Large intestine (tissue), 3 donors: ENCODE data around the gene UQCRC2. TPM values are rescaled to one million over a fixed set of nuclear protein-coding genes. Genes with fewer than 3 reads are reported as not detected.

Experiments
- DNase-seq, 2 donors: peaks; one replicate each; pipeline versions ENCODE4 v3.0.0 to v3.0.0-alpha.2; 2013
- H3K27ac ChIP-seq: one replicate; pipeline ENCODE4 v1.5.1; 2013; ENCODE audit warnings: low read length
- H3K27me3 ChIP-seq: 2 replicates; pipeline ENCODE4 v1.6.1; 2013; ENCODE audit warnings: low read length; ENCODE audit not compliant: control insufficient read depth, insufficient read depth
- H3K36me3 ChIP-seq: 2 replicates; pipeline ENCODE4 v1.6.1; 2013; ENCODE audit warnings: low read length; ENCODE audit not compliant: control insufficient read depth, insufficient read depth
- H3K4me1 ChIP-seq: one replicate; pipeline ENCODE4 v1.6.1; 2013; ENCODE audit warnings: low read length; ENCODE audit not compliant: control insufficient read depth, insufficient read depth
- H3K4me3 ChIP-seq: one replicate; pipeline ENCODE4 v1.5.1; 2013; ENCODE audit warnings: low read length
- H3K9me3 ChIP-seq: one replicate; pipeline ENCODE4 v1.6.1; 2013; ENCODE audit warnings: mild to moderate bottlenecking, low read depth, low read length, moderate library complexity; ENCODE audit not compliant: control insufficient read depth
- WGBS: methylation state at CpG from one replicate; pipeline ENCODE4 v1.1.5; 2013; ENCODE audit warnings: low lambda C conversion rate; ENCODE audit not compliant: insufficient coverage; 5-methylcytosine and 5-hydroxymethylcytosine counted together
- polyA plus RNA-seq: library from polyadenylated mRNA; unstranded; fragments of 120-200 nt; gene quantifications from one replicate; pipeline ENCODE4 v1.2.1, GENCODE V29; 2013

The UQCRC2 gene
- polyA plus RNA-seq, 1 donor: 306 TPM

GRCh38 chr16:22007159-22007508 is 54.0 kb downstream of the UQCRC2 start:
- WGBS: 0% methylated on average over 1 of the region's 8 CpGs
- peak in 1 of 2 donors; percentile 18 for DNase-seq
- peak overlapping the region; percentile 67 for H3K27ac ChIP-seq
- H3K9me3 ChIP-seq: no peaks in the 10 kb centered on the region
- peak overlapping the region; percentile 94 for H3K4me3 ChIP-seq
- no peaks in the 10 kb centered on the region for H3K27me3 ChIP-seq
- H3K4me1 ChIP-seq: peaks cover 4% of the 10 kb centered on the region
- no peaks in the 10 kb centered on the region for H3K36me3 ChIP-seq

- peak within 1 kb of the TSS; percentile 94 for H3K4me3 ChIP-seq
- no peaks in the 10 kb centered on the region for H3K36me3 ChIP-seq
- H3K27me3 ChIP-seq: no peaks in the 10 kb centered on the region
- H3K27ac ChIP-seq: peak within 1 kb of the TSS; percentile 67
- no peaks in the 10 kb centered on the region for H3K9me3 ChIP-seq
- DNase-seq: peak; percentile 42 to 74
- peaks cover 4% of the 10 kb centered on the region for H3K4me1 ChIP-seq
- no CpG with 5 or more reads among the region's 78 CpGs for WGBS
These were observed 54.5 kb downstream of the UQCRC2 start, which contains the start of gene MOSMO for GRCh38 chr16:22007509-22008214. Gene MOSMO, plus strand, starts transcription at chr16:22008111. Its CDS starts 191 bp downstream, at chr16:22008302.

GRCh38 chr16:22008215-22009059 is 55.3 kb downstream of the UQCRC2 start:
- 0% methylated on average over 5 of the region's 65 CpGs for whole genome bisulfite sequencing
- H3K9me3 ChIP-seq: no peaks in the 10 kb centered on the region
- peak in 1 of 2 donors; percentile 27 for DNase-seq
- no peaks in the 10 kb centered on the region for H3K36me3 ChIP-seq
- peaks cover 4% of the 10 kb centered on the region for H3K4me1 ChIP-seq
- no peaks in the 10 kb centered on the region for H3K27me3 ChIP-seq
- H3K4me3 ChIP-seq: peak overlapping the region; percentile 92
- H3K27ac ChIP-seq: no peak overlapping the region

- H3K4me3 ChIP-seq: no peak overlapping the region
- H3K36me3 ChIP-seq: no peaks in the 10 kb centered on the region
- WGBS: 83% methylated on average over 1 of the region's 5 CpGs
- no peaks in the 10 kb centered on the region for H3K9me3 ChIP-seq
- peaks cover 4% of the 10 kb centered on the region for H3K4me1 ChIP-seq
- DNase-seq: no peak
- H3K27ac ChIP-seq: no peak overlapping the region
- H3K27me3 ChIP-seq: no peaks in the 10 kb centered on the region
These were observed 57.7 kb downstream of the UQCRC2 start for GRCh38 chr16:22010902-22011301.

- Histone ChIP-seq H3K36me3 (no peaks in the 10 kb centered on the region), H3K4me3 (no peak overlapping the region), H3K4me1 (no peaks in the 10 kb centered on the region), H3K9me3 (no peaks in the 10 kb centered on the region), H3K27ac (no peak overlapping the region), H3K27me3 (no peaks in the 10 kb centered on the region)
- DNase-seq: no peak
- 83% methylated on average over 1 of the region's 2 CpGs for WGBS
These were observed 59.1 kb downstream of the UQCRC2 start for GRCh38 chr16:22012241-22012640.

GRCh38 chr16:22013486-22013885 is 60.3 kb downstream of the UQCRC2 start:
- WGBS: 84% methylated on average over 2 of the region's 4 CpGs
- Histone ChIP-seq H3K27me3 (no peaks in the 10 kb centered on the region), H3K4me1 (no peaks in the 10 kb centered on the region), H3K27ac (no peak overlapping the region), H3K9me3 (no peaks in the 10 kb centered on the region), H3K36me3 (no peaks in the 10 kb centered on the region), H3K4me3 (no peak overlapping the region)
- no peak for DNase-seq

- no peaks in the 10 kb centered on the region for H3K36me3 ChIP-seq
- no peak overlapping the region for H3K4me3 ChIP-seq
- no peaks in the 10 kb centered on the region for H3K27me3 ChIP-seq
- H3K4me1 ChIP-seq: no peaks in the 10 kb centered on the region
- 82% methylated on average over 2 of the region's 2 CpGs for WGBS
- no peak overlapping the region for H3K27ac ChIP-seq
- H3K9me3 ChIP-seq: no peaks in the 10 kb centered on the region
- peak in 1 of 2 donors; percentile 35 for DNase-seq
These were observed 61.2 kb downstream of the UQCRC2 start for GRCh38 chr16:22014271-22014873.

GRCh38 chr16:22016927-22017326 is 63.8 kb downstream of the UQCRC2 start:
- WGBS: 100% methylated on average over 1 of the region's 4 CpGs
- DNase-seq: no peak
- Histone ChIP-seq H3K4me3 (no peak overlapping the region), H3K9me3 (no peaks in the 10 kb centered on the region), H3K27ac (no peak overlapping the region), H3K36me3 (no peaks in the 10 kb centered on the region), H3K4me1 (no peaks in the 10 kb centered on the region), H3K27me3 (no peaks in the 10 kb centered on the region)

GRCh38 chr16:22018559-22018958 is 65.4 kb downstream of the UQCRC2 start:
- DNase-seq: peak in 1 of 2 donors; percentile 19
- H3K4me3 ChIP-seq: no peak overlapping the region
- no peaks in the 10 kb centered on the region for H3K9me3 ChIP-seq
- no peaks in the 10 kb centered on the region for H3K36me3 ChIP-seq
- no peaks in the 10 kb centered on the region for H3K4me1 ChIP-seq
- H3K27ac ChIP-seq: no peak overlapping the region
- no peaks in the 10 kb centered on the region for H3K27me3 ChIP-seq
- no CpG with 5 or more reads among the region's 1 CpG for WGBS

- Histone ChIP-seq H3K27ac (no peak overlapping the region), H3K36me3 (no peaks in the 10 kb centered on the region), H3K4me1 (no peaks in the 10 kb centered on the region), H3K9me3 (no peaks in the 10 kb centered on the region), H3K4me3 (no peak overlapping the region), H3K27me3 (no peaks in the 10 kb centered on the region)
- DNase-seq: no peak
- no CpG with 5 or more reads among the region's 5 CpGs for WGBS
These were observed 69.0 kb downstream of the UQCRC2 start for GRCh38 chr16:22022151-22022550.
